Lower lobe of right lung (tissue), 2 donors: Measurements from ENCODE around the gene HES5. TPM values are rescaled to one million over a fixed set of nuclear protein-coding genes. Genes with fewer than 3 reads are reported as not detected.

Experiments used
- ATAC-seq, 2 donors: fragments of 200-7000 bp; cut with Tn5 transposase; one replicate each; pipeline ENCODE4 v1.9.1; 2020 to 2022; ENCODE audit warnings: mild to moderate bottlenecking in 2 of 2, moderate library complexity in 2 of 2
- DNase-seq: peaks from one replicate; pipeline ENCODE4 v3.0.0-alpha.2; 2020
- H3K27ac ChIP-seq: fragments of 200-600 bp; one replicate; pipeline ENCODE4 v1.8.0; 2022
- H3K27me3 ChIP-seq: fragments of 200-600 bp; one replicate; pipeline ENCODE4 v1.8.0; 2022; ENCODE audit warnings: low read depth
- H3K36me3 ChIP-seq: fragments of 200-600 bp; one replicate; pipeline ENCODE4 v1.8.0; 2022; ENCODE audit warnings: mild to moderate bottlenecking
- H3K4me1 ChIP-seq: fragments of 200-600 bp; one replicate; pipeline ENCODE4 v1.8.0; 2022
- H3K4me3 ChIP-seq: fragments of 200-600 bp; one replicate; pipeline ENCODE4 v1.8.0; 2022; ENCODE audit warnings: mild to moderate bottlenecking
- H3K9me3 ChIP-seq: fragments of 200-600 bp; one replicate; pipeline ENCODE4 v1.8.0; 2022
- intact Hi-C: fragments of 100-400 bp; cut with DNase I; formaldehyde crosslinking; loops from one replicate; pipeline ENCODE4 v1.11.0; 2022
- total RNA-seq: library from RNA; stranded (reverse); fragmentation: NEBNext Ultra II Directional; extraction: Animal tissue kit (Norgen Biotek cat#: 25700); gene quantifications from one replicate; pipeline ENCODE4 v1.2.1, GENCODE V29; 2021
- TF ChIP-seq, protein P1 (sequence below): fragments of 200-600 bp; IDR thresholded peaks from one replicate; pipeline ENCODE4 v1.8.0; 2022; ENCODE audit warnings: antibody characterized with exemption, mild to moderate bottlenecking
- donor health status: DM: no; HTN: yes; CAD: no; lungs with severe emphysema.

The HES5 gene
- total RNA-seq, 1 donor from 2014 or later, result 1.5 TPM

DNA sequence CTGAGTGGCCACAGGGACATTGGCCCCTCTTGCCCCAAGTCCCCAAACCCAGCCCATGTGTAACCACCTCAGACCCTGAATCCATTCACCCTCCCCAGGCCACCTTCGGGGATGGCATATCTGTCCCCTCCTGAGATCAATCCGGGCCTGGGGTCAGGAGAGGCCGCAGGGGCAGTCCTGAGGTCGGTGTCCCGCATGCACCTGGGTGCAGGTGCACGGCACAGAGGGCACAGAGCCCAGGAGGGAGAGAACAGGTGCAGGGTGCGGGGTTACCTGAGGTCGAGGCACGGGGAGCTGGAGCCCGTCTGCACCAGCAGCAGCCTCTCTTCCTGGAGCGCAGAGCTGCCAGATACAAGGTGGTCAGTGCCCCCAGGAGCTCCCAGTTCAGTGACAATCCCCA lies 20.5 kb downstream of the HES5 start:
- DNase-seq (no peak), ATAC-seq (no peak)
- Histone ChIP-seq H3K27me3 (peaks cover 5% of the 10 kb centered on the region), H3K4me1 (peaks cover 7% of the 10 kb centered on the region), H3K27ac (no peak overlapping the region), H3K36me3 (peaks cover 69% of the 10 kb centered on the region), H3K9me3 (no peaks in the 10 kb centered on the region), H3K4me3 (no peak overlapping the region)
- TF ChIP-seq, protein P1, sequence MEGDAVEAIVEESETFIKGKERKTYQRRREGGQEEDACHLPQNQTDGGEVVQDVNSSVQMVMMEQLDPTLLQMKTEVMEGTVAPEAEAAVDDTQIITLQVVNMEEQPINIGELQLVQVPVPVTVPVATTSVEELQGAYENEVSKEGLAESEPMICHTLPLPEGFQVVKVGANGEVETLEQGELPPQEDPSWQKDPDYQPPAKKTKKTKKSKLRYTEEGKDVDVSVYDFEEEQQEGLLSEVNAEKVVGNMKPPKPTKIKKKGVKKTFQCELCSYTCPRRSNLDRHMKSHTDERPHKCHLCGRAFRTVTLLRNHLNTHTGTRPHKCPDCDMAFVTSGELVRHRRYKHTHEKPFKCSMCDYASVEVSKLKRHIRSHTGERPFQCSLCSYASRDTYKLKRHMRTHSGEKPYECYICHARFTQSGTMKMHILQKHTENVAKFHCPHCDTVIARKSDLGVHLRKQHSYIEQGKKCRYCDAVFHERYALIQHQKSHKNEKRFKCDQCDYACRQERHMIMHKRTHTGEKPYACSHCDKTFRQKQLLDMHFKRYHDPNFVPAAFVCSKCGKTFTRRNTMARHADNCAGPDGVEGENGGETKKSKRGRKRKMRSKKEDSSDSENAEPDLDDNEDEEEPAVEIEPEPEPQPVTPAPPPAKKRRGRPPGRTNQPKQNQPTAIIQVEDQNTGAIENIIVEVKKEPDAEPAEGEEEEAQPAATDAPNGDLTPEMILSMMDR, result no peak
- intact Hi-C loops, result no loop called here

DNA sequence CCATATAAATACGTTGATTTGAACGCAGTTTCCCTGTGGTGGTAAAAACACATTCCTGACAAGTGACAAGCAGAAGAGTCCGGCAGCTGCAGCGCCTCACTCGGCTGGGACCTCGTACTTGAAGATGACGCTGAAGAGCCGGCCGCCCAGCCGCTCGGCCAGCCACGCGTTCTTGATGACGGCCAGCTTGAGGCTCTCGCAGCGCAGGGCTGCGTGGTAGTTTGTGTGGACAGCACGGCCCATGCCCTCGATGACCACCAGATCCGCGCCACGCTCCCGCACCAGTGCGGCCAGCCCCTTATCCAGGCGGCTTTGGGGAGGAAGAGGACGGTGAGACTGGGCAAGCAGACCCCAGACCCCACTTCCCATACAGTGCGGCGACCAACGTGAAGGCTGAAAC lies 21.3 kb downstream of the HES5 start:
- ATAC-seq, result no peak
- Histone ChIP-seq H3K36me3 (peaks cover 62% of the 10 kb centered on the region), H3K9me3 (no peaks in the 10 kb centered on the region), H3K27ac (no peak overlapping the region), H3K27me3 (peaks cover 12% of the 10 kb centered on the region), H3K4me1 (peaks cover 7% of the 10 kb centered on the region), H3K4me3 (no peak overlapping the region)
- DNase-seq, result no peak
- intact Hi-C loops, result no loop called here
- TF ChIP-seq, protein P1, result no peak

DNA sequence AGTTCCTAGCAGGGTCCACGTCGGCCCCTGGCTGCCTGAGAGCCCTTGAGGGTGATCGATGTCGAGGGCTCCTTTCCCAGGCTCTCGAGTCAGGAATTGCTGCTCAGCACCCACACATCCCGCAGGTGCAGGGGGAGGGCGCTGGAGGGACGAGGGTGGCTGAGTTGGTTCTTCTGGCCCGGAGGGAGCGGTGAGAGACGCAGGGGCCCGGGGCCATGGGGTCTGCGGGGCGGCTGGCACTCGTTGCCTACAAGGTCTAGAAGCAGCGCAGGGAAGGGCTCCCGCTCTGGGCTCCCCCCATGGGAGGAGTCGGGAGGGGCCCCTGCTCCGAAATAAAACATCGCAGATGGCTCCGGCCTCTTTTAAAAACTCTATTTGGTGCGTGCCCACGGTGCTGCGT lies 21.9 kb downstream of the HES5 start:
- TF ChIP-seq, protein P1, result no peak
- Histone ChIP-seq H3K27me3 (peaks cover 16% of the 10 kb centered on the region), H3K4me3 (no peak overlapping the region), H3K27ac (no peak overlapping the region), H3K36me3 (peaks cover 56% of the 10 kb centered on the region), H3K9me3 (no peaks in the 10 kb centered on the region), H3K4me1 (peaks cover 7% of the 10 kb centered on the region)
- ATAC-seq (no peak), DNase-seq (no peak)
- intact Hi-C loops, result no loop called here

DNA sequence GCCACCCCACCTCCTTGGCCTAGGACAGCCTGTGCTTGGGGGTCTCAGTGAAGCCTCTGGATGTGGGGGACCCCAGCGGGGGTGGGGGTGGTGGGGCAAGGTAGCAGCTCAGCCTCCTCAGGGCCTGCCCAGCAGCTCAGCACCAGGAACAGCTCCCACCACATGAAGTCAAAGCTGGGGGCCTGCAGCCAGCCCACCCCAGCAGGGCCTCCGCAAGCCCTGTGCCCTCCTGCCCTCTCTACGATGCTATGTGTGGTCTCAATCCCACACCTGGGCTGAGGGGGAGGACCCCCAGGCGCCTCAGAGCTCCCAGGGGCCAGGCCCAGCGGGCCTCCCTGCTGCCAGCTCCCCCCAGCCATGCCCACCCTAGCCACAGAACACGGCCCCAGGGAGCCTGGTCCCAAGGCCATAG lies 22.3 kb downstream of the HES5 start:
- H3K36me3 ChIP-seq, result peaks cover 52% of the 10 kb centered on the region
- ATAC-seq, result no peak

DNA sequence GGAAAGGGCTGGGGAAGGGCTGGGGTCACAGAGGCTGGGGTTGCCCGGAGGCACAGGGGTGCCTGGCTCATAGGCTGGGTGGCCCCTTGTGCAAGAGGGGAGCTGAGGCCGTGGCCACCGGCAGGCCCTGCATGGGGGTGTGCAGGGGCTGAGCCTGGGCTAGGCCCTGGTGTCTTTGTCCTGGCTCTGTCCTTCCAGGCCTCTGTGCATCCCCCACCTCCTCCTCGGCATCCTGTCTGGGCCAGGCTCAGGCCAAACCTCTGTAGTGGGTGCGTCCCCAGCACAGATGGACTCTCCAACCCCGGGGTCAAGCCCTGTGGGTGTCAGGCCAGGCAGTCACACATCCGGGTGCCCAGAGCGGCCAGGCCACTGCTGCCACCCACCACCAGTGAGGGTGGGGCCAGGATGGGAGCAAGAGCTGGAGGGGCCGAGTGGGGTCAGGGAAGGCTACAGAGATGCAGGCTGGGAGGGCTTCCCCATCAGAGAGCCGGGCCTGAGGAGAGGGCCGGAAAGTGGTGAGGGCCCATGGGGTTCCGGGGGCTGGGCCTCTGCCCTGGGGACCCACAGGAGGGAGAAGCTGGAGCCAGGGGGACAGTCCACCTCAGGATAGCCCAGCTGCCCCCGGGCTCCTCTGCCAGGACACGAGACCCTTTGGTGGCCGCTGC lies 23.0 kb downstream of the HES5 start:
- H3K27me3 ChIP-seq, result peaks cover 28% of the 10 kb centered on the region

More for the DNA sequence above, 22.3 kb downstream of the HES5 start:
- no peak for DNase-seq
- TF ChIP-seq, protein P1, result no peak
- no peaks in the 10 kb centered on the region for H3K9me3 ChIP-seq
- no peak overlapping the region for H3K4me3 ChIP-seq
- intact Hi-C loops, result no loop called here
- H3K27me3 ChIP-seq, result peaks cover 21% of the 10 kb centered on the region
- H3K27ac ChIP-seq, result no peak overlapping the region
- peaks cover 7% of the 10 kb centered on the region for H3K4me1 ChIP-seq

More for the DNA sequence above, 23.0 kb downstream of the HES5 start:
- ATAC-seq (no peak), DNase-seq (no peak)
- TF ChIP-seq, protein P1, result no peak
- Histone ChIP-seq H3K9me3 (no peaks in the 10 kb centered on the region), H3K36me3 (peaks cover 45% of the 10 kb centered on the region), H3K27ac (no peak overlapping the region), H3K4me1 (peaks cover 7% of the 10 kb centered on the region), H3K4me3 (no peak overlapping the region)
- intact Hi-C loops, result no loop called here
